Right lobe of liver (tissue), 4 donors: ENCODE data around the gene STAT6.

Experiments
- CTCF ChIP-seq, 4 donors: fragments of 200-600 bp in 3 of 4; fragments of 450-650 bp in 1 of 4; IDR thresholded peaks; one replicate each; pipeline versions ENCODE4 v1.5.1 to v1.8.0; 2016 to 2022; ENCODE audit warnings: antibody characterized with exemption in 4 of 4, mild to moderate bottlenecking in 2 of 4
- POLR2A ChIP-seq: fragments of 450-650 bp; IDR thresholded peaks from one replicate; pipeline ENCODE4 v1.6.1; 2017; ENCODE audit warnings: antibody characterized with exemption, mild to moderate bottlenecking
- donor health status: DM: no; HTN: no; CAD: no.
- donor health status: DM: no; HTN: no; CAD: no.
- donor health status: DM: no; HTN: yes; CAD: no.

- TF ChIP-seq POLR2A (no peak), CTCF (IDR thresholded peaks at IDR 0.05) (no peak)
Observed at GRCh38 chr12:57072661-57073060, 38.5 kb downstream of the STAT6 start.
